Neural progenitor cell (in vitro differentiated cells): ENCODE results near the gene ZNF184. TPM values are rescaled to one million over a fixed set of nuclear protein-coding genes. Genes with fewer than 3 reads are reported as not detected.

Experiments used
- DNase-seq: peaks from one replicate; pipeline ENCODE4 v3.0.0-alpha.2; 2016; ENCODE audit warnings: low spot score
- H2AFZ ChIP-seq: fragments of 200-600 bp; sonication (generic); replicated peaks from 2 replicates; pipeline ENCODE4 v1.6.1; 2016; ENCODE audit warnings: antibody characterized with exemption
- H3F3A ChIP-seq: fragments of 200-600 bp; sonication (generic); 2 replicates; pipeline ENCODE4 v1.6.1; 2016; ENCODE audit warnings: antibody characterized with exemption, low read depth
- H3K27ac ChIP-seq: fragments of 200-600 bp; sonication (generic); 2 replicates; pipeline ENCODE4 v1.5.1; 2016; ENCODE audit warnings: mild to moderate bottlenecking
- H3K27me3 ChIP-seq: fragments of 200-600 bp; sonication (generic); 2 replicates; pipeline ENCODE4 v1.6.1; 2016; ENCODE audit warnings: mild to moderate bottlenecking, moderate library complexity
- H3K36me3 ChIP-seq: fragments of 200-600 bp; sonication (generic); 2 replicates; pipeline ENCODE4 v1.5.1; 2016
- H3K4me1 ChIP-seq: fragments of 200-600 bp; sonication (generic); 2 replicates; pipeline ENCODE4 v1.6.1; 2016; ENCODE audit warnings: mixed run types
- H3K4me2 ChIP-seq: fragments of 200-600 bp; sonication (generic); 2 replicates; pipeline ENCODE4 v1.6.1; 2016
- H3K4me3 ChIP-seq: fragments of 200-600 bp; sonication (generic); 2 replicates; pipeline ENCODE4 v1.5.1; 2016
- H3K79me2 ChIP-seq: fragments of 200-600 bp; sonication (generic); 2 replicates; pipeline ENCODE4 v1.6.1; 2016; ENCODE audit warnings: low read depth
- H3K9ac ChIP-seq: fragments of 200-600 bp; sonication (generic); 2 replicates; pipeline ENCODE4 v1.6.1; 2016
- H3K9me3 ChIP-seq: fragments of 200-600 bp; sonication (generic); 2 replicates; pipeline ENCODE4 v1.5.1; 2016; ENCODE audit warnings: low read depth
- H4K20me1 ChIP-seq: fragments of 200-600 bp; sonication (generic); 2 replicates; pipeline ENCODE4 v1.6.1; 2016; ENCODE audit warnings: low read depth
- H3K27ac Mint-ChIP-seq: 3 replicates; pipeline ENCODE4 v1.8.0; 2021; ENCODE audit warnings: mixed read lengths
- H3K27me3 Mint-ChIP-seq: 2 replicates; pipeline ENCODE4 v1.8.0; 2022; ENCODE audit warnings: low read depth, mild to moderate bottlenecking, inconsistent platforms, moderate library complexity, mixed read lengths; ENCODE audit not compliant: insufficient read depth
- H3K36me3 Mint-ChIP-seq: 3 replicates; pipeline ENCODE4 v1.8.0; 2021; ENCODE audit warnings: mixed read lengths
- H3K4me1 Mint-ChIP-seq: 3 replicates; pipeline ENCODE4 v1.8.0; 2021; ENCODE audit warnings: mixed read lengths
- H3K4me3 Mint-ChIP-seq: 3 replicates; pipeline ENCODE4 v1.8.0; 2021; ENCODE audit warnings: mild to moderate bottlenecking, moderate library complexity, mixed read lengths
- H3K9me3 Mint-ChIP-seq: 3 replicates; pipeline ENCODE4 v1.8.0; 2020; ENCODE audit warnings: mixed read lengths
- EZH2 ChIP-seq: fragments of 200-600 bp; sonication (generic); IDR thresholded peaks from 2 replicates; pipeline ENCODE4 v1.6.1; 2017; ENCODE audit warnings: antibody characterized with exemption, mild to moderate bottlenecking, moderate library complexity
- EZH2phosphoT487 ChIP-seq: fragments of 200-600 bp; sonication (generic); IDR thresholded peaks from 2 replicates; pipeline ENCODE4 v1.6.1; 2017; ENCODE audit warnings: antibody characterized with exemption
- total RNA-seq: library from RNA; depleted of rRNA; stranded (reverse); fragments of >200 nt; gene quantifications from 2 replicates; pipeline ENCODE4 v1.2.3, GENCODE V29; 2015; ENCODE audit warnings: low replicate concordance
- TF ChIP-seq, protein P1 (sequence below): fragments of 200-600 bp; sonication (generic); IDR thresholded peaks from 2 replicates; pipeline ENCODE4 v1.5.1; 2017; ENCODE audit warnings: antibody characterized with exemption, mild to moderate bottlenecking

ZNF184 gene
- total RNA-seq, 1 donor from 2014 or later, result 21.8 TPM

DNA sequence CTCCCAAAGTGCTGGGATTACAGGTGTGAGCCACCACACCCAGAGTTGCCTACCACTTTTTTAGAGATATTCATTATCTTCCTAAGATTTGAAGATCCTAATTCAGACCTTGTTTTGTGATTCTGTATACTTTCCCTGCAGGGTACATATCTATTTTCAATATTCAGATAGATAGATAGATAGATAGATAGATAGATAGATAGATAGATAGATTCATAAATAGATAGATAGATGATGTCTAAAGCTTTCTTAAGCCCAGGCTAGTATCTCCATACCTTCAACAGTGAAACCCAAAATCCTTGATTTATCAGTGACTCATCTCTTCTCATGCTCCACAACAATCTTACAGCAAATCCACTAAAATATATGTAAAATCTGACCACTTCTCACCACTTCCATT, 53.5 kb downstream of the ZNF184 start:
- peaks cover under 1% of the 10 kb centered on the region for H3K4me1 ChIP-seq
- H3K4me2 ChIP-seq, result no peak overlapping the region
- no peaks in the 10 kb centered on the region for H3F3A ChIP-seq
- peaks cover 1% of the 10 kb centered on the region for H3K36me3 Mint-ChIP-seq
- H3K4me3 Mint-ChIP-seq, result no peak overlapping the region
- no peak overlapping the region for H3K27ac ChIP-seq
- H3K4me3 ChIP-seq, result no peak overlapping the region
- H3K9me3 ChIP-seq, result no peaks in the 10 kb centered on the region
- H4K20me1 ChIP-seq, result no peaks in the 10 kb centered on the region
- H3K9me3 Mint-ChIP-seq, result peaks cover 4% of the 10 kb centered on the region
- no peak overlapping the region for H3K9ac ChIP-seq
- no peaks in the 10 kb centered on the region for H3K36me3 ChIP-seq
- no peak overlapping the region for H3K27ac Mint-ChIP-seq
- no peak for DNase-seq
- H3K27me3 Mint-ChIP-seq, result peaks cover 2% of the 10 kb centered on the region
- H2AFZ ChIP-seq, result no peak overlapping the region
- H3K27me3 ChIP-seq, result no peaks in the 10 kb centered on the region
- TF ChIP-seq EZH2phosphoT487 (no peak), EZH2 (no peak)
- TF ChIP-seq, protein P1, sequence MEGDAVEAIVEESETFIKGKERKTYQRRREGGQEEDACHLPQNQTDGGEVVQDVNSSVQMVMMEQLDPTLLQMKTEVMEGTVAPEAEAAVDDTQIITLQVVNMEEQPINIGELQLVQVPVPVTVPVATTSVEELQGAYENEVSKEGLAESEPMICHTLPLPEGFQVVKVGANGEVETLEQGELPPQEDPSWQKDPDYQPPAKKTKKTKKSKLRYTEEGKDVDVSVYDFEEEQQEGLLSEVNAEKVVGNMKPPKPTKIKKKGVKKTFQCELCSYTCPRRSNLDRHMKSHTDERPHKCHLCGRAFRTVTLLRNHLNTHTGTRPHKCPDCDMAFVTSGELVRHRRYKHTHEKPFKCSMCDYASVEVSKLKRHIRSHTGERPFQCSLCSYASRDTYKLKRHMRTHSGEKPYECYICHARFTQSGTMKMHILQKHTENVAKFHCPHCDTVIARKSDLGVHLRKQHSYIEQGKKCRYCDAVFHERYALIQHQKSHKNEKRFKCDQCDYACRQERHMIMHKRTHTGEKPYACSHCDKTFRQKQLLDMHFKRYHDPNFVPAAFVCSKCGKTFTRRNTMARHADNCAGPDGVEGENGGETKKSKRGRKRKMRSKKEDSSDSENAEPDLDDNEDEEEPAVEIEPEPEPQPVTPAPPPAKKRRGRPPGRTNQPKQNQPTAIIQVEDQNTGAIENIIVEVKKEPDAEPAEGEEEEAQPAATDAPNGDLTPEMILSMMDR, result no peak
- H3K4me1 Mint-ChIP-seq, result no peaks in the 10 kb centered on the region
- no peaks in the 10 kb centered on the region for H3K79me2 ChIP-seq

DNA sequence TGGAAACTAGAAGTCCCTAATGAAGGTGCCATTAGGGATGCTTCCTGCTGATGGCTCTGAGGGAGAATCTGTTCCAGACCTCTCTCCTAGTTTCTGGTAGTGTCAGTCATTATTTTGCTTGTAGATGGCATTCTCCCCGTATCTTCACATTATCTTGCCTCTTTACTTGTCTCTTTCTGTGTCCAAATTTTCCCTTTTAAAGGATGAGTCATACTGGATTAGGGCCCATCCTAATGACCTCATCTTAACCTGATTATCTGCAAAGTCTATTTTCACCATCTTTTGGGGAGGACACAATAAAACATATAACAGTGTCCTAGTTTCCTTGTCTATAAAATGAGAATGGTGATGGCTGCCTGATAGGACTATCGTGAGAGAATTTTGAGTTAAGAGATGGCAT, 57.0 kb downstream of the ZNF184 start:
- no peaks in the 10 kb centered on the region for H3K9me3 ChIP-seq
- no peaks in the 10 kb centered on the region for H4K20me1 ChIP-seq
- H3K4me3 ChIP-seq, result no peak overlapping the region
- no peaks in the 10 kb centered on the region for H3K79me2 ChIP-seq
- H3F3A ChIP-seq, result no peaks in the 10 kb centered on the region
- no peak overlapping the region for H3K27ac ChIP-seq
- peaks cover 8% of the 10 kb centered on the region for H3K4me1 ChIP-seq
- no peaks in the 10 kb centered on the region for H3K4me1 Mint-ChIP-seq
- no peak overlapping the region for H2AFZ ChIP-seq
- DNase-seq, result no peak
- no peak overlapping the region for H3K4me3 Mint-ChIP-seq
- no peaks in the 10 kb centered on the region for H3K36me3 Mint-ChIP-seq
- H3K4me2 ChIP-seq, result no peak overlapping the region
- no peaks in the 10 kb centered on the region for H3K27me3 ChIP-seq
- no peaks in the 10 kb centered on the region for H3K9me3 Mint-ChIP-seq
- no peaks in the 10 kb centered on the region for H3K36me3 ChIP-seq
- TF ChIP-seq, protein P1, result no peak
- H3K9ac ChIP-seq, result no peak overlapping the region
- no peak overlapping the region for H3K27ac Mint-ChIP-seq
- no peaks in the 10 kb centered on the region for H3K27me3 Mint-ChIP-seq

DNA sequence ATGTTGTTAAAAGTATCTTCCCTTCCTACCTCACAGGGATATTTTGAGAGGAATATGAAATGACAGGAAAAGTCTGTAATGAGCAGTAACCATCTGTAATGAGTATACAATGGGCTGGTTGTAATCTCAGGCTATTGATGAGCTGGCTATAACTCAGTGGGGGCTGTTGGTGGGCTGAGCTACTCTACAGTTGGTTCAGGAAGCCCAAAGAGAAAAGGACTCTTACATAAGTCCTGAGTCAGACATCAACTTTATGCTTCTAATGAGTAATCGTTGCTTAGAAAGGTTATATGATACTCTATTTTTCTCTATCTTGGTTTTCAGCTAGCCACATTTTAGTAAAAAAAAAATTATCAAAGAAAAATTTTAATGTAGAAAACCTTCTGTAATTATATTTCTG, 57.9 kb downstream of the ZNF184 start:
- no peak for DNase-seq
- H4K20me1 ChIP-seq, result no peaks in the 10 kb centered on the region
- H3K9ac ChIP-seq, result no peak overlapping the region
- no peak overlapping the region for H3K4me2 ChIP-seq
- H3K4me3 ChIP-seq, result no peak overlapping the region
- H3K4me1 ChIP-seq, result peaks cover 8% of the 10 kb centered on the region
- no peaks in the 10 kb centered on the region for H3K36me3 ChIP-seq
- H3K27me3 ChIP-seq, result no peaks in the 10 kb centered on the region
- no peak for TF ChIP-seq EZH2
- TF ChIP-seq EZH2phosphoT487, result no peak
- TF ChIP-seq, protein P1, result no peak
- Mint-ChIP-seq H3K27me3 (no peaks in the 10 kb centered on the region), H3K9me3 (peaks cover 2% of the 10 kb centered on the region), H3K27ac (no peak overlapping the region), H3K4me3 (no peak overlapping the region), H3K4me1 (no peaks in the 10 kb centered on the region), H3K36me3 (no peaks in the 10 kb centered on the region)
- no peak overlapping the region for H3K27ac ChIP-seq
- no peaks in the 10 kb centered on the region for H3F3A ChIP-seq
- H3K79me2 ChIP-seq, result no peaks in the 10 kb centered on the region
- no peaks in the 10 kb centered on the region for H3K9me3 ChIP-seq
- H2AFZ ChIP-seq, result no peak overlapping the region

DNA sequence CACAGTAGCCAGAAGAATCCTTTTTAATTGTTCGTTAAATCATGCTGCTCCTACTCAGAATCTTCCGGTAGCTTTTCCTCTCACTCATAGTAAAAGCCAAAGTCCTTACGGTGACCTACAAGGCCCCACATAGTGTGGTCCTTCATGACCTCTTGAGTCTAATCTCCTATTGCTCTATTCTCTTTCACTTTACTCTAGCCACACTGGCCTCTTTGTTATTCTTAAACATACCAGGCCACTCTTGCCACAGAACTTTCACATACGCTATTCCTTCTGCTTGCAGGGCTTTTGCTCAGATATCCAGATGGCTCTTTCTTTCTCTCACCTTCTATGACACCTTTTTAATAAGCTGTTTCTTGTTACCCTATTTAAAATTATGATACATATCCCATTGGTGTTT, 58.6 kb downstream of the ZNF184 start:
- no peak for TF ChIP-seq EZH2phosphoT487
- no peak for TF ChIP-seq EZH2
- TF ChIP-seq, protein P1, result no peak
- DNase-seq, result no peak
- H3K9ac ChIP-seq, result no peak overlapping the region
- no peaks in the 10 kb centered on the region for H3K36me3 ChIP-seq
- no peaks in the 10 kb centered on the region for H3F3A ChIP-seq
- no peak overlapping the region for H3K4me3 ChIP-seq
- H3K4me2 ChIP-seq, result no peak overlapping the region
- Mint-ChIP-seq H3K9me3 (peaks cover 2% of the 10 kb centered on the region), H3K27ac (no peak overlapping the region), H3K27me3 (no peaks in the 10 kb centered on the region), H3K36me3 (no peaks in the 10 kb centered on the region), H3K4me3 (no peak overlapping the region), H3K4me1 (no peaks in the 10 kb centered on the region)
- H2AFZ ChIP-seq, result no peak overlapping the region
- H3K27ac ChIP-seq, result no peak overlapping the region
- no peaks in the 10 kb centered on the region for H3K79me2 ChIP-seq
- H3K4me1 ChIP-seq, result peaks cover 8% of the 10 kb centered on the region
- no peaks in the 10 kb centered on the region for H4K20me1 ChIP-seq
- H3K27me3 ChIP-seq, result no peaks in the 10 kb centered on the region
- no peaks in the 10 kb centered on the region for H3K9me3 ChIP-seq
